ENCODE measurements around the gene BCL2L1. TPM values are rescaled to one million over a fixed set of nuclear protein-coding genes. Genes with fewer than 3 reads are reported as not detected.

BCL2L1 gene
- total and polyA plus RNA-seq, 2 experiments from 2014 or later = 42.4 to 110 TPM

- Mint-ChIP-seq H3K27me3 (ENCODE audit: insufficient read depth, low read depth, poor library complexity) (peaks cover 4% of the 10 kb centered on the region), H3K27ac (no peak overlapping the region), H3K9me3 (no peaks in the 10 kb centered on the region), H3K4me1 (peaks cover 58% of the 10 kb centered on the region), H3K4me3 (no peak overlapping the region), H3K36me3 (ENCODE audit: low read depth) (peaks cover 51% of the 10 kb centered on the region)
- no peaks in the 10 kb centered on the region for H3K9me2 ChIP-seq (ENCODE audit: insufficient read depth)
- no peak overlapping the region for H2AFZ ChIP-seq
- no peak for ATAC-seq
- H3K4me1 ChIP-seq (ENCODE audit: insufficient read depth) = peaks cover 61% of the 10 kb centered on the region
- H3K36me3 ChIP-seq (ENCODE audit: insufficient read depth) = peaks cover 4% of the 10 kb centered on the region; the same call in 1 of the 2 replicates
- H3K4me3 ChIP-seq = no peak overlapping the region
- peaks cover 95% of the 10 kb centered on the region for H3K79me2 ChIP-seq (replicated peaks; ENCODE audit: insufficient read depth)
- no peak overlapping the region for H3K4me2 ChIP-seq
- TF ChIP-seq REST (IDR thresholded peaks at IDR 0.05; ENCODE audit: unreplicated experiment) (no peak), EZH2 (IDR thresholded peaks at IDR 0.05; ENCODE audit: low read depth, unreplicated experiment) (no peak), ZNF114 (CRISPR knock-in tag; IDR thresholded peaks at IDR 0.05) (no peak), CREB1 (CRISPR knock-in tag; IDR thresholded peaks at IDR 0.05; ENCODE audit: low read depth) (no peak), JUNB (IDR thresholded peaks at IDR 0.05; ENCODE audit: unreplicated experiment) (no peak), CTCF (conservative IDR thresholded peaks at IDR 0.05; ENCODE audit: low read depth in 2 of 2) (no peak), ETS1 (IDR thresholded peaks at IDR 0.05) (no peak), POLR2AphosphoS5 (IDR thresholded peaks at IDR 0.05; ENCODE audit: low read depth) (no peak), STAT1 (IDR thresholded peaks at IDR 0.05; ENCODE audit: unreplicated experiment) (no peak), NANOG (IDR thresholded peaks at IDR 0.05; ENCODE audit: borderline replicate concordance) (no peak), ZNF331 (CRISPR knock-in tag; IDR thresholded peaks at IDR 0.05; ENCODE audit: low read depth) (no peak), EZH2phosphoT487 (IDR thresholded peaks at IDR 0.05; ENCODE audit: unreplicated experiment) (no peak), ZNF462 (CRISPR knock-in tag; IDR thresholded peaks at IDR 0.05) (no peak)
- no peaks in the 10 kb centered on the region for H3K27me3 ChIP-seq (ENCODE audit: insufficient read depth)
- no peak for DNase-seq (ENCODE audit: low spot score)
- peaks cover 3% of the 10 kb centered on the region; the same call in 1 of the 2 replicates for H4K20me1 ChIP-seq (replicated peaks; ENCODE audit: insufficient read depth)
- peak overlapping the region; percentile 84 for H3K27ac ChIP-seq (ENCODE audit: low read depth)
- peaks cover 24% of the 10 kb centered on the region; the same call in 1 of the 2 replicates for H3F3A ChIP-seq (replicated peaks; ENCODE audit: low read depth)
Observed at GRCh38 chr20:31710423-31711108, 12.1 kb downstream of the BCL2L1 start.

Data from GM23338 (cell line).